HepG2 (cell line): ENCODE measurements around the gene KAZALD1. TPM values are rescaled to one million over a fixed set of nuclear protein-coding genes. Genes with fewer than 3 reads are reported as not detected.
A peak's percentile ranks its signal among the peaks of the same experiment; 100 is the strongest.

Source experiments
- ARNTL ChIP-seq: sonication (generic); formaldehyde crosslinking; IDR thresholded peaks from 2 replicates; pipeline ENCODE4 v1.4.0; 2020; ENCODE audit warnings: mild to moderate bottlenecking, missing genetic modification reagents
- BHLHE40 ChIP-seq: IDR thresholded peaks from 2 replicates; pipeline ENCODE4 v1.6.1; 2011; ENCODE audit warnings: low read length, improper control_type of control experiment
- MAFG ChIP-seq: sonication (generic); formaldehyde crosslinking; IDR thresholded peaks from 2 replicates; pipeline ENCODE4 v1.5.1; 2020; ENCODE audit warnings: mild to moderate bottlenecking, missing genetic modification reagents
- PAF1 ChIP-seq: IDR thresholded peaks from 2 replicates; pipeline ENCODE4 v1.6.1; 2016; ENCODE audit warnings: missing genetic modification reagents, missing compliant biosample characterization
- SOX13 ChIP-seq, 3 experiments: fragments of 450-650 bp in 1 of 3; sonication (generic) in 1 of 3; formaldehyde crosslinking in 1 of 3; IDR thresholded peaks in 2 of 3; conservative IDR thresholded peaks in 1 of 3; 2 replicates each; pipeline versions ENCODE4 v1.5.0 to v1.6.1; 2016 to 2020; ENCODE audit warnings: antibody characterized with exemption in 1 of 3, mild to moderate bottlenecking in 1 of 3, missing compliant biosample characterization in 1 of 3, missing genetic modification reagents in 1 of 3, moderate library complexity in 1 of 3
- SP140L ChIP-seq: sonication (generic); formaldehyde crosslinking; IDR thresholded peaks from 2 replicates; pipeline ENCODE4 v1.4.0; 2020; ENCODE audit warnings: missing genetic modification reagents, borderline replicate concordance
- XBP1 ChIP-seq: sonication (generic); formaldehyde crosslinking; IDR thresholded peaks from 2 replicates; pipeline ENCODE4 v1.5.0; 2020; ENCODE audit warnings: missing genetic modification reagents
- XRCC5 ChIP-seq: fragments of 200-400 bp; formaldehyde crosslinking; optimal IDR thresholded peaks from 2 replicates; pipeline ENCODE3; 2017; ENCODE audit warnings: mild to moderate bottlenecking, low read length
- ZC3H4 ChIP-seq: sonication (generic); formaldehyde crosslinking; IDR thresholded peaks from 2 replicates; pipeline ENCODE4 v1.4.0; 2020; ENCODE audit warnings: missing genetic modification reagents, borderline replicate concordance
- ZMYM2 ChIP-seq: sonication (generic); formaldehyde crosslinking; IDR thresholded peaks from 2 replicates; pipeline ENCODE4 v1.8.0; 2022; ENCODE audit warnings: mild to moderate bottlenecking, missing genetic modification reagents
- ZNF180 ChIP-seq: sonication (generic); formaldehyde crosslinking; IDR thresholded peaks from 2 replicates; pipeline ENCODE4 v1.4.0; 2020; ENCODE audit warnings: low read depth, missing genetic modification reagents, borderline replicate concordance
- ZNF274 ChIP-seq: sonication (generic); formaldehyde crosslinking; IDR thresholded peaks from 2 replicates; pipeline ENCODE4 v1.5.1; 2020; ENCODE audit warnings: mild to moderate bottlenecking, missing genetic modification reagents
- ZNF317 ChIP-seq: sonication (generic); formaldehyde crosslinking; IDR thresholded peaks from 2 replicates; pipeline ENCODE4 v1.5.0; 2020; ENCODE audit warnings: mild to moderate bottlenecking, missing genetic modification reagents
- ZNF343 ChIP-seq: sonication (generic); formaldehyde crosslinking; IDR thresholded peaks from 2 replicates; pipeline ENCODE4 v1.4.0; 2020; ENCODE audit warnings: mild to moderate bottlenecking, missing genetic modification reagents
- ZNF557 ChIP-seq: sonication (generic); formaldehyde crosslinking; IDR thresholded peaks from 2 replicates; pipeline ENCODE4 v1.4.0; 2020; ENCODE audit warnings: missing genetic modification reagents
- ZNF614 ChIP-seq: IDR thresholded peaks from 2 replicates; pipeline ENCODE4 v1.6.1; 2018; ENCODE audit warnings: missing biosample characterization, missing genetic modification reagents, inconsistent platforms, borderline replicate concordance
- ZNF747 ChIP-seq: sonication (generic); formaldehyde crosslinking; IDR thresholded peaks from 2 replicates; pipeline ENCODE4 v1.8.1; 2023; ENCODE audit warnings: missing genetic modification reagents, mild to moderate bottlenecking, borderline replicate concordance
- ZNF891 ChIP-seq: sonication (generic); formaldehyde crosslinking; IDR thresholded peaks from 2 replicates; pipeline ENCODE4 v1.5.0; 2020; ENCODE audit warnings: mild to moderate bottlenecking, missing genetic modification reagents
- polyA plus RNA-seq, 8 experiments: library from polyadenylated mRNA; depleted of rRNA in 3 of 8; stranded (reverse) in 7 of 8; unstranded in 1 of 8; fragments of >200 nt; fragmentation: Illumina TruSeq in 4 of 8; extraction: Trizol in 4 of 8; gene quantifications; 2 replicates each; pipeline versions ENCODE4 v1.2.1 to v1.2.3, GENCODE V29; 2011 to 2016; ENCODE audit warnings: low read depth in 4 of 8, missing spikeins in 1 of 8, mixed read lengths in 1 of 8; ENCODE audit not compliant: insufficient read depth in 1 of 8
- total RNA-seq, 5 experiments: library from RNA; depleted of rRNA; stranded (reverse); fragments of >200 nt; fragmentation: Illumina TruSeq; extraction: Trizol; gene quantifications; 2 replicates each; pipeline ENCODE4 v1.2.3, GENCODE V29; 2016; ENCODE audit warnings: low read depth in 1 of 5
- TF ChIP-seq, protein P1 (sequence below): sonication (generic); formaldehyde crosslinking; IDR thresholded peaks from 2 replicates; pipeline ENCODE4 v1.5.1; 2020; ENCODE audit warnings: missing genetic modification reagents, mild to moderate bottlenecking, borderline replicate concordance
- TF ChIP-seq, protein P2 (sequence below): sonication (generic); formaldehyde crosslinking; IDR thresholded peaks from 2 replicates; pipeline ENCODE4 v1.4.0; 2020; ENCODE audit warnings: low read depth, missing genetic modification reagents
- TF ChIP-seq, protein P3 (sequence below): IDR thresholded peaks from 2 replicates; pipeline ENCODE4 v1.6.1; 2012; ENCODE audit warnings: low read length, improper control_type of control experiment

Gene KAZALD1
- total and polyA plus RNA-seq, 2 of the 13 experiments (the other 11 are each of a cell fraction or from before 2014, with no cell fraction given) = 16.7 to 27.7 TPM

DNA sequence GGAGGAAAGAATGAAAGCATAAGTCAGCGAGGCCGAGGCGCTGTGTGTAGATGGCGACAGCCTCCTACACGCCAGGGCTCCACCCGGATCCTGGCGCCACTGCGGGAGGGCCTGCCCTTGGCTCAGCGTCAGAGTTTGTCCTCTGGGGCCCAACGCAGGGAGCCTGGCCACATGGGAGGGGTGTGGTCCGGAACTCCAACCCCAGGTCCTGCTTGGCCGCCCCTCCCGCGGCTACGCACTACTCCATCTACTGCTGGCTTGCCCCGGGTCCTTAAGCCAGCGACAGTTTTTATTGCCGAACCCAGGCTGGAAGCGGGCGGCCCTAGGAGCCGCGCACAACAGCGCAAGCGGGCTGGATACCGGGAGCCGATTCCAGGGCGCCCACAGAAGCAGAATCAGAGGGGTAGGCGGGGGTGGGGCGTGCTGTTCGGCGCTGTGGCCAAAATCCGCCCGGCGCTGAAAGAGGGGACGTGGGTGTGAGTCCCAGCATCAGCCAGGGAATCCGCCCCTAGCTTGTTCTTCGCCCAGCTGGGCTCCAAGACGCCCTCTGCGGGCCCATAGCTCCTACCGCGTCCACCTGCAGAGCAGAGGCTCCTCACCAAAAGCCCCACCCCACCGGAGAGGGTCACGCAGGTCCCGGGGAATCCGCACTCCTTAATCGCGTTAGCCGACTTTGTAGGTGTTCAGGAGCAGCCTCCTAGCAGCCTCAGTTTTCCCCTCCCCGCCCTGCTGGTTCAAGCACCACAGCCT lies 4.5 kb downstream of the KAZALD1 start (continued):
- TF ChIP-seq ZNF747 (CRISPR knock-in tag) = no peak
- TF ChIP-seq PAF1 (CRISPR knock-in tag) = no peak
- 0 out of 2 replicates have a peak, but pooled peaks have one; percentile 21 for TF ChIP-seq ZNF317 (CRISPR knock-in tag)
- TF ChIP-seq ZNF180 (CRISPR knock-in tag) = no peak
- TF ChIP-seq XBP1 (CRISPR knock-in tag) = no peak
- peak; percentile 20; the same call in 1 of the 2 replicates for TF ChIP-seq SOX13 (IDR thresholded peaks at IDR 0.05)
- peak in 1 of 2 experiments; percentile 67; a peak in 2 of 4 replicates for TF ChIP-seq SOX13 (CRISPR knock-in tag; conservative IDR thresholded peaks at IDR 0.05 in 1 of 2, IDR thresholded peaks at IDR 0.05 in 1 of 2)
- TF ChIP-seq MAFG (CRISPR knock-in tag) = no peak
- TF ChIP-seq ZC3H4 = no peak
- TF ChIP-seq ZNF891 (CRISPR knock-in tag) = peak; percentile 54; the same call in 1 of the 2 replicates
- TF ChIP-seq, protein P1, sequence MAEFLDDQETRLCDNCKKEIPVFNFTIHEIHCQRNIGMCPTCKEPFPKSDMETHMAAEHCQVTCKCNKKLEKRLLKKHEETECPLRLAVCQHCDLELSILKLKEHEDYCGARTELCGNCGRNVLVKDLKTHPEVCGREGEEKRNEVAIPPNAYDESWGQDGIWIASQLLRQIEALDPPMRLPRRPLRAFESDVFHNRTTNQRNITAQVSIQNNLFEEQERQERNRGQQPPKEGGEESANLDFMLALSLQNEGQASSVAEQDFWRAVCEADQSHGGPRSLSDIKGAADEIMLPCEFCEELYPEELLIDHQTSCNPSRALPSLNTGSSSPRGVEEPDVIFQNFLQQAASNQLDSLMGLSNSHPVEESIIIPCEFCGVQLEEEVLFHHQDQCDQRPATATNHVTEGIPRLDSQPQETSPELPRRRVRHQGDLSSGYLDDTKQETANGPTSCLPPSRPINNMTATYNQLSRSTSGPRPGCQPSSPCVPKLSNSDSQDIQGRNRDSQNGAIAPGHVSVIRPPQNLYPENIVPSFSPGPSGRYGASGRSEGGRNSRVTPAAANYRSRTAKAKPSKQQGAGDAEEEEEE (CRISPR knock-in tag) = no peak
- TF ChIP-seq ARNTL (CRISPR knock-in tag) = peak; percentile 33; the same call in 1 of the 2 replicates
- no peak for TF ChIP-seq ZMYM2 (CRISPR knock-in tag)
- peak; percentile 45; the same call in 1 of the 2 replicates for TF ChIP-seq ZNF274 (CRISPR knock-in tag)
- peak; percentile 53 for TF ChIP-seq XRCC5
- peak; percentile 74 for TF ChIP-seq ZNF614 (CRISPR knock-in tag)
- TF ChIP-seq SP140L (CRISPR knock-in tag) = 0 out of 2 replicates have a peak, but pooled peaks have one; percentile 49
- TF ChIP-seq ZNF557 (CRISPR knock-in tag) = no peak
- TF ChIP-seq ZNF343 (CRISPR knock-in tag) = no peak
- TF ChIP-seq, protein P2, sequence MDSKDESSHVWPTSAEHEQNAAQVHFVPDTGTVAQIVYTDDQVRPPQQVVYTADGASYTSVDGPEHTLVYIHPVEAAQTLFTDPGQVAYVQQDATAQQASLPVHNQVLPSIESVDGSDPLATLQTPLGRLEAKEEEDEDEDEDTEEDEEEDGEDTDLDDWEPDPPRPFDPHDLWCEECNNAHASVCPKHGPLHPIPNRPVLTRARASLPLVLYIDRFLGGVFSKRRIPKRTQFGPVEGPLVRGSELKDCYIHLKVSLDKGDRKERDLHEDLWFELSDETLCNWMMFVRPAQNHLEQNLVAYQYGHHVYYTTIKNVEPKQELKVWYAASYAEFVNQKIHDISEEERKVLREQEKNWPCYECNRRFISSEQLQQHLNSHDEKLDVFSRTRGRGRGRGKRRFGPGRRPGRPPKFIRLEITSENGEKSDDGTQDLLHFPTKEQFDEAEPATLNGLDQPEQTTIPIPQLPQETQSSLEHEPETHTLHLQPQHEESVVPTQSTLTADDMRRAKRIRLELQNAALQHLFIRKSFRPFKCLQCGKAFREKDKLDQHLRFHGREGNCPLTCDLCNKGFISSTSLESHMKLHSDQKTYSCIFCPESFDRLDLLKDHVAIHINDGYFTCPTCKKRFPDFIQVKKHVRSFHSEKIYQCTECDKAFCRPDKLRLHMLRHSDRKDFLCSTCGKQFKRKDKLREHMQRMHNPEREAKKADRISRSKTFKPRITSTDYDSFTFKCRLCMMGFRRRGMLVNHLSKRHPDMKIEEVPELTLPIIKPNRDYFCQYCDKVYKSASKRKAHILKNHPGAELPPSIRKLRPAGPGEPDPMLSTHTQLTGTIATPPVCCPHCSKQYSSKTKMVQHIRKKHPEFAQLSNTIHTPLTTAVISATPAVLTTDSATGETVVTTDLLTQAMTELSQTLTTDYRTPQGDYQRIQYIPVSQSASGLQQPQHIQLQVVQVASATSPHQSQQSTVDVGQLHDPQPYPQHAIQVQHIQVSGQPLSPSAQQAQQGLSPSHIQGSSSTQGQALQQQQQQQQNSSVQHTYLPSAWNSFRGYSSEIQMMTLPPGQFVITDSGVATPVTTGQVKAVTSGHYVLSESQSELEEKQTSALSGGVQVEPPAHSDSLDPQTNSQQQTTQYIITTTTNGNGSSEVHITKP (CRISPR knock-in tag) = peak; percentile 52; the same call in 1 of the 2 replicates
- no peak for TF ChIP-seq BHLHE40
- TF ChIP-seq, protein P3, sequence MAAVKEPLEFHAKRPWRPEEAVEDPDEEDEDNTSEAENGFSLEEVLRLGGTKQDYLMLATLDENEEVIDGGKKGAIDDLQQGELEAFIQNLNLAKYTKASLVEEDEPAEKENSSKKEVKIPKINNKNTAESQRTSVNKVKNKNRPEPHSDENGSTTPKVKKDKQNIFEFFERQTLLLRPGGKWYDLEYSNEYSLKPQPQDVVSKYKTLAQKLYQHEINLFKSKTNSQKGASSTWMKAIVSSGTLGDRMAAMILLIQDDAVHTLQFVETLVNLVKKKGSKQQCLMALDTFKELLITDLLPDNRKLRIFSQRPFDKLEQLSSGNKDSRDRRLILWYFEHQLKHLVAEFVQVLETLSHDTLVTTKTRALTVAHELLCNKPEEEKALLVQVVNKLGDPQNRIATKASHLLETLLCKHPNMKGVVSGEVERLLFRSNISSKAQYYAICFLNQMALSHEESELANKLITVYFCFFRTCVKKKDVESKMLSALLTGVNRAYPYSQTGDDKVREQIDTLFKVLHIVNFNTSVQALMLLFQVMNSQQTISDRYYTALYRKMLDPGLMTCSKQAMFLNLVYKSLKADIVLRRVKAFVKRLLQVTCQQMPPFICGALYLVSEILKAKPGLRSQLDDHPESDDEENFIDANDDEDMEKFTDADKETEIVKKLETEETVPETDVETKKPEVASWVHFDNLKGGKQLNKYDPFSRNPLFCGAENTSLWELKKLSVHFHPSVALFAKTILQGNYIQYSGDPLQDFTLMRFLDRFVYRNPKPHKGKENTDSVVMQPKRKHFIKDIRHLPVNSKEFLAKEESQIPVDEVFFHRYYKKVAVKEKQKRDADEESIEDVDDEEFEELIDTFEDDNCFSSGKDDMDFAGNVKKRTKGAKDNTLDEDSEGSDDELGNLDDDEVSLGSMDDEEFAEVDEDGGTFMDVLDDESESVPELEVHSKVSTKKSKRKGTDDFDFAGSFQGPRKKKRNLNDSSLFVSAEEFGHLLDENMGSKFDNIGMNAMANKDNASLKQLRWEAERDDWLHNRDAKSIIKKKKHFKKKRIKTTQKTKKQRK = no peak
